Upper lobe of left lung (tissue), 6 donors: ENCODE data around the gene SIK2. TPM values are rescaled to one million over a fixed set of nuclear protein-coding genes. Genes with fewer than 3 reads are reported as not detected.

Source experiments
- ATAC-seq, 2 donors: fragments of 200-7000 bp; cut with Tn5 transposase; one replicate each; pipeline ENCODE4 v1.9.1; 2022; ENCODE audit warnings: mild to moderate bottlenecking in 2 of 2, moderate library complexity in 2 of 2; ENCODE audit not compliant: low FRiP score in 2 of 2
- DNase-seq, 2 donors: peaks; one replicate each; pipeline ENCODE4 v3.0.0-alpha.2; 2019 to 2020
- H3K27ac ChIP-seq, 4 donors: fragments of 200-600 bp; sonication (generic); one replicate each; pipeline ENCODE4 v1.5.1; 2016 to 2019
- H3K27me3 ChIP-seq, 4 donors: fragments of 200-600 bp; sonication (generic); one replicate each; pipeline ENCODE4 v1.5.1; 2017 to 2019
- H3K36me3 ChIP-seq, 4 donors: fragments of 200-600 bp; sonication (generic); one replicate each; pipeline ENCODE4 v1.5.1; 2016 to 2019
- H3K4me1 ChIP-seq, 4 donors: fragments of 200-600 bp; sonication (generic); one replicate each; pipeline ENCODE4 v1.5.1; 2018 to 2019
- H3K4me3 ChIP-seq, 4 donors: fragments of 200-600 bp; sonication (generic); one replicate each; pipeline ENCODE4 v1.5.1; 2017 to 2019; ENCODE audit warnings: mild to moderate bottlenecking in 2 of 4, moderate library complexity in 1 of 4
- H3K9me3 ChIP-seq, 4 donors: fragments of 200-600 bp; sonication (generic); one replicate each; pipeline ENCODE4 v1.5.1; 2018 to 2019
- EP300 ChIP-seq, 4 donors: sonication (generic); formaldehyde crosslinking; IDR thresholded peaks; one replicate each; pipeline ENCODE4 v1.5.1; 2017; ENCODE audit warnings: antibody characterized with exemption in 4 of 4, control low read depth in 2 of 4
- POLR2A ChIP-seq, 4 donors: fragments of 450-650 bp; IDR thresholded peaks; one replicate each; pipeline ENCODE4 v1.5.1; 2016 to 2017; ENCODE audit warnings: antibody characterized with exemption in 4 of 4, mild to moderate bottlenecking in 2 of 4
- POLR2AphosphoS5 ChIP-seq, 2 donors: sonication (generic); formaldehyde crosslinking; IDR thresholded peaks; one replicate each; pipeline ENCODE4 v1.5.1; 2017; ENCODE audit warnings: antibody characterized with exemption in 2 of 2
- WGBS, 2 donors: methylation state at CpG; one replicate each; pipeline ENCODE4 v1.1.5; 2017 to 2018; 5-methylcytosine and 5-hydroxymethylcytosine counted together
- total RNA-seq, 6 donors: library from RNA; depleted of rRNA in 4 of 6; stranded (reverse); fragments of >200 nt in 4 of 6; gene quantifications; one replicate each; pipeline versions ENCODE4 v1.1.0 to v1.2.1, GENCODE V29; 2016 to 2021
- TF ChIP-seq, protein P1 (sequence below), 6 experiments: fragments of 450-650 bp in 4 of 6; fragments of 200-600 bp in 2 of 6; sonication (generic) in 2 of 6; IDR thresholded peaks; one replicate each; pipeline ENCODE4 v1.5.1; 2016 to 2019; ENCODE audit warnings: antibody characterized with exemption in 6 of 6
- donor health status: DM: no; HTN: no; CAD: no; lungs with moderate emphysema.
- donor health status: DM: no; HTN: yes; CAD: no; lungs with severe emphysema.

Gene SIK2
- total RNA-seq, 6 donors from 2014 or later, result 23.0 to 35.9 (median 27.6) TPM

DNA sequence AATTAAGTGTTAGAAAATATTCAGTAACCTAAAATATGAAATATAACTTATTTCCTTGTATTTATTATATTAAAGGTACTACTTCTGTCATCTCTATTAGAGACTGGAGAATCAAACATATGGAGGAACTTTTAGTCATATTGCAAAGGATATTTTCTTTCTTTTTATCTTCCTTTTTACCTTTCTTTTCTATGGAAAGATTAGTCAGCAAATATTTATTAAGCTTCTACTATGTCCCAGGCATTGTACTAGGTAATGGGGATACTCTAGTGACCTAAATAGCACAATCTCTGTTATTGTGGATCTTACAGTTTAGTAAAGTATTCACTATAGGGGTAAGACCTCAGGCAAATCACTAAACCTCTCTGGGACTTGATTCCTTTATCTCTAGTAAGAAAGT lies 18.3 kb downstream of the SIK2 start:
- Histone ChIP-seq H3K4me3 (no peak overlapping the region), H3K36me3 (peaks cover 0 to 76% (median 18%) of the 10 kb centered on the region in 4 donors), H3K27me3 (no peaks in the 10 kb centered on the region), H3K27ac (no peak overlapping the region), H3K9me3 (no peaks in the 10 kb centered on the region), H3K4me1 (peaks cover 0 to 6% (median 2%) of the 10 kb centered on the region in 4 donors)
- TF ChIP-seq POLR2A (IDR thresholded peaks at IDR 0.05) (no peak), POLR2AphosphoS5 (IDR thresholded peaks at IDR 0.05) (no peak), EP300 (IDR thresholded peaks at IDR 0.05) (no peak)
- TF ChIP-seq, protein P1, sequence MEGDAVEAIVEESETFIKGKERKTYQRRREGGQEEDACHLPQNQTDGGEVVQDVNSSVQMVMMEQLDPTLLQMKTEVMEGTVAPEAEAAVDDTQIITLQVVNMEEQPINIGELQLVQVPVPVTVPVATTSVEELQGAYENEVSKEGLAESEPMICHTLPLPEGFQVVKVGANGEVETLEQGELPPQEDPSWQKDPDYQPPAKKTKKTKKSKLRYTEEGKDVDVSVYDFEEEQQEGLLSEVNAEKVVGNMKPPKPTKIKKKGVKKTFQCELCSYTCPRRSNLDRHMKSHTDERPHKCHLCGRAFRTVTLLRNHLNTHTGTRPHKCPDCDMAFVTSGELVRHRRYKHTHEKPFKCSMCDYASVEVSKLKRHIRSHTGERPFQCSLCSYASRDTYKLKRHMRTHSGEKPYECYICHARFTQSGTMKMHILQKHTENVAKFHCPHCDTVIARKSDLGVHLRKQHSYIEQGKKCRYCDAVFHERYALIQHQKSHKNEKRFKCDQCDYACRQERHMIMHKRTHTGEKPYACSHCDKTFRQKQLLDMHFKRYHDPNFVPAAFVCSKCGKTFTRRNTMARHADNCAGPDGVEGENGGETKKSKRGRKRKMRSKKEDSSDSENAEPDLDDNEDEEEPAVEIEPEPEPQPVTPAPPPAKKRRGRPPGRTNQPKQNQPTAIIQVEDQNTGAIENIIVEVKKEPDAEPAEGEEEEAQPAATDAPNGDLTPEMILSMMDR (IDR thresholded peaks at IDR 0.05), result no peak
- ATAC-seq, result no peak
- no peak for DNase-seq

DNA sequence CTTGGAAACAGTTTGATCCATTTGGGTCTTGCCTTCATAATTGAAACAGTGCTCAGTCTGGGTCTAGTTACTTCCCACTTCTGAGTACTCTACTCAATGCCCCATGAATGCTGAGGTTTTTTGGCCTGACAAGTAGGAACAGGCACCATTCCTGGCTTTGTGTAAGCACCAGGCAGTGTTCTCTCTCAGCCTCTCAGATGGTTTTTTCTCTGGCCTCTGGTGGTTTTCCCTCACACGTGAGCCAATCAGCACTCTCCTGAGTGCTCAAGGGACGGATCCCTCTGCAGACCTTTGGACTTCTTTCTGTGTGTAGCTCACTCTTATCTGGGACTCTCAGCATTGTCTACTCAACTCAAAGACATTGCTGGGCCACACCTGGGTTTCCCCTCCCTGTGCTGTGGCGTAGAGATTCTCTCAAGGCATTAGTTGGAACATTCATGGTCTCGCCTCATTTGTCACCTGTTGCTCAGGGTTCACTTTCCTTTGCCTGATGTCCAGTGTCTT lies 21.3 kb downstream of the SIK2 start:
- ATAC-seq (no peak), DNase-seq (no peak)
- Histone ChIP-seq H3K9me3 (no peaks in the 10 kb centered on the region), H3K4me3 (no peak overlapping the region), H3K36me3 (peaks cover 0 to 50% (median 7%) of the 10 kb centered on the region in 4 donors), H3K4me1 (peaks cover 0 to 6% (median 2%) of the 10 kb centered on the region in 4 donors), H3K27ac (peak overlapping the region in 1 of 4 donors; percentile 6), H3K27me3 (no peaks in the 10 kb centered on the region)
- WGBS, 2 donors, result 90 to 93% methylated on average over 4 of the region's 4 CpGs
- TF ChIP-seq POLR2A (IDR thresholded peaks at IDR 0.05) (no peak), POLR2AphosphoS5 (IDR thresholded peaks at IDR 0.05) (no peak), EP300 (IDR thresholded peaks at IDR 0.05) (no peak)
- TF ChIP-seq, protein P1 (IDR thresholded peaks at IDR 0.05), result no peak

DNA sequence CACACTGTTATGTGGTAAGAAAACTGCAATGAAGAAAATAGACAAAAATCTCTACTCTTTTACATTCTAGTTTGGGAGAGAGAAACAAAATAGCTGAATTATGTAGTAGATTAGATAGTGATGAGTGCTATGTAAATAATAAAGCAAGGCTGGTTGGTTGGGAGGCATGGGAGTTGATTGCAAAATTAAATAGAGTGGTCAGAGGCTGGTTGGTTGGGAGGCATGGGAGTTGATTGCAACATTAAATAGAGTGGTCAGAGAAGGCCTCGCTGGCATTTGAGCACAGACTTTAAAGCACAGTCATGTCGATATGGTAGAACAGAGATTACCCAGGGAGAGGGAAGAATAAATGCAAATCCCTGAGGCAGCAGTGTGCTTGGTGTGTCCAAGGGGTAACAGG lies 22.4 kb downstream of the SIK2 start:
- Histone ChIP-seq H3K4me1 (peaks cover 0 to 6% (median 2%) of the 10 kb centered on the region in 4 donors), H3K9me3 (no peaks in the 10 kb centered on the region), H3K27me3 (no peaks in the 10 kb centered on the region), H3K36me3 (peaks cover 0 to 44% (median under 1%) of the 10 kb centered on the region in 4 donors), H3K27ac (no peak overlapping the region), H3K4me3 (no peak overlapping the region)
- DNase-seq (no peak), ATAC-seq (no peak)
- TF ChIP-seq, protein P1 (IDR thresholded peaks at IDR 0.05), result no peak
- TF ChIP-seq POLR2AphosphoS5 (IDR thresholded peaks at IDR 0.05), result no peak
- no peak for TF ChIP-seq EP300 (IDR thresholded peaks at IDR 0.05)
- TF ChIP-seq POLR2A (IDR thresholded peaks at IDR 0.05), result no peak
- 67 to 73% methylated on average over 2 of the region's 2 CpGs for WGBS, 2 donors

DNA sequence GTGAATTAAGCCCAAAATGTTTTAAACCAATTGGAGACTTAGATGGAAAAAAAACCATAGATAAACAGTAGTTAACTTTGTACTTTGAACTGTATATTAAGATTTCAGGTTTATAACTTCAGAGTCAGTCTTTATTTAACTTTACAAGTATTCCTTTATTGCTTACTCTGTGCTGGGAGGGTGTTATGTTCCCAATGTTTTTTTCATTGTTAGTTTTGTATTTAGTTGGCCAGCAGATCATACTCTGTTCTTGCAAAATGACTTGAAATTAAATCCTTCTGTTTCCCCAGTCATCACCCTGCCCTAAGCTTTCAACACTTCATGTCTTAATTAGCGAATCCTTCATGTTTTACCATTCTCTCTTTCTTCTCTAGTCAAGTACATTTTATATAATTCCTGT lies 25.3 kb downstream of the SIK2 start:
- no peaks in the 10 kb centered on the region for H3K27me3 ChIP-seq
- no peaks in the 10 kb centered on the region for H3K9me3 ChIP-seq
- WGBS, 2 donors, result 96 to 100% methylated on average over 1 of the region's 1 CpG
- H3K4me1 ChIP-seq, result peaks cover 0 to 10% (median 5%) of the 10 kb centered on the region in 4 donors
- H3K4me3 ChIP-seq, result no peak overlapping the region
- TF ChIP-seq EP300 (IDR thresholded peaks at IDR 0.05), result no peak
- TF ChIP-seq POLR2A (IDR thresholded peaks at IDR 0.05), result no peak
- TF ChIP-seq, protein P1 (IDR thresholded peaks at IDR 0.05), result no peak
- TF ChIP-seq POLR2AphosphoS5 (IDR thresholded peaks at IDR 0.05), result no peak
- DNase-seq (no peak), ATAC-seq (peak in 1 of 2 donors; percentile 42)
- peaks cover 0 to 23% (median 0%) of the 10 kb centered on the region in 4 donors for H3K36me3 ChIP-seq
- H3K27ac ChIP-seq, result no peak overlapping the region

DNA sequence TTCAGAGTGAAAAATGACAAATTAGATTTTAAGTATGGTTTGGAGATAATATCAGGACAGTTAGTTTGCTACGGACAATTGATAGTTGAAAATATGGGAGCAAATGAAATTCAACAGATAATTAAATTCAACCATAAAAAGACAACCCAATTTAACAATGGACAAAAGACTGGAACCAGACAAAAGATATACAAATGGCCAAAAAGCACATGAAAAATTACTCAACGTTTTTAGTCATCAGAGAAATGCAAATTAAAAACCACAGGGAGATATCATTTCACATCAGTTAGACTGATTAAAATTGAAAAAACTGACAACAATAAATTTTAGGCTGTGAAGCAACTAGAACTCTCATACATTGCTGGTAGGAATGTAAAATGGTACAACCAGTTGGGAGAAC lies 27.2 kb downstream of the SIK2 start:
- Histone ChIP-seq H3K4me3 (no peak overlapping the region), H3K4me1 (peaks cover 15 to 25% (median 19%) of the 10 kb centered on the region in 4 donors), H3K27ac (no peak overlapping the region), H3K36me3 (peaks cover 0 to 11% (median 0%) of the 10 kb centered on the region in 4 donors), H3K9me3 (no peaks in the 10 kb centered on the region), H3K27me3 (no peaks in the 10 kb centered on the region)
- no peak for DNase-seq
- TF ChIP-seq POLR2A (IDR thresholded peaks at IDR 0.05), result no peak
- TF ChIP-seq, protein P1 (IDR thresholded peaks at IDR 0.05), result no peak
- no peak for TF ChIP-seq EP300 (IDR thresholded peaks at IDR 0.05)
- no peak for TF ChIP-seq POLR2AphosphoS5 (IDR thresholded peaks at IDR 0.05)
- ATAC-seq, result no peak
- 71 to 74% methylated on average over 2 of the region's 2 CpGs for WGBS, 2 donors
